ENCODE results near the gene LTBP2. TPM values are rescaled to one million over a fixed set of nuclear protein-coding genes. Genes with fewer than 3 reads are reported as not detected.

LTBP2 gene
- total and polyA plus RNA-seq, 2 of the 8 experiments (the other 6 are each of a cell fraction or from before 2014, with no cell fraction given), result 0.48 to 0.89 TPM

DNA sequence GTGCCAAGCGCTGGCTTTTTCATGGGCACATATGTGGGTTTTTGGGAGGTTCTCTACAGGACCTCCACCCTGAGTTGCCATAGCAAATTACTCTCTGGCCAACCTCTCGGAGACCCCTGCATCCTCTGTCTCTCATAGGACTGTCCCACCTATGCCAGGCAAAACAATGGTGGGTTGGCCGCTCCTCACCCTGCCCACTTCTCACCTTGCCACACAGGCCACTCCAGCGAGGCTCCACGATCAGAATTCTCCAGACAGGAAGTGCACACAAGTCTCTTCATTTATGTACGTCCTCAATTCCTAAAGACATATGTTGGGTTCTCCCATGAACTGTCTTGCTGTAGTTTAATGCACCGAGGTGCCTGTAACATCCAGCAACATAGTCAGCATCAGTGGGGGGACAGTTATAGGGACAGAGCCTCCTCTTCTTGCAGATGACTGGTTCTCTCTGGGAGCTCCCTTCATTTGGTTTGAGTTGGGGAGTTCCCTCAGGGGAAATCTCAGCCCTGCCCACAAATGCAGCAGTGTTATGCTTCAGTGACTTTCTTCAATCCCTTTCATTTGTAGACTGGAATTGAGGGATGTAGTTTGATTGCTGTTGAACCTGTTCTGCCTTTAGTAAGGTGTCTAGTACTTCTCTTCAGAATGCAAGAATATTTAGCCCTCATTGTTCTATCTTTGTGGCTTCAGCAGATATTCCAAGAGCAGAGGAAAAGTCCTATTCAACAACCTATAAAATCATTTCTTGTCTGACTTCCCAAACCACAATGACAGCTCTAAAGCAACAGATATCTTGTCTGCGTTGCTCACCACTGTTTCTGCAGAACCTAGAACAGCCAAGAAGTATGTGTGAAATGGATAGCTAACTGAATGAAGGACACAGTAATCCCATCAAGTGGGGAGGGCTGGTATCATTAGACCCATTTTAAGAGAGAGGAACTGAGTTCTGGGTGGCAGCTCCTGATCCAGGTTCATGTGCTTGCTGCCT is 2.8 kb upstream of the LTBP2 start:
- Histone ChIP-seq H3K27ac (ENCODE audit: low read depth, low read length) (no peak overlapping the region), H2AFZ (ENCODE audit: low read length) (no peak overlapping the region), H2BK12ac (ENCODE audit: low read depth, low read length) (no peak overlapping the region), H3K9ac (replicated peaks in 1 of 4; ENCODE audit: extremely low read depth in 1 of 4, low read depth in 3 of 4, low read length in 3 of 4) (no peak overlapping the region), H3K4me1 (replicated peaks in 1 of 4; ENCODE audit: control insufficient read depth in 3 of 4, insufficient read depth in 4 of 4, low read length in 3 of 4) (peaks cover 4 to 10% (median 6%) of the 10 kb centered on the region in 4 experiments; a peak in 6 of 7 replicates), H3K27me3 (replicated peaks in 1 of 4; ENCODE audit: control insufficient read depth in 3 of 4, extremely low read depth in 1 of 4, insufficient read depth in 3 of 4, low read length in 3 of 4) (peaks cover 26% of the 10 kb centered on the region in 4 experiments), H4K5ac (ENCODE audit: insufficient read length, low read depth, low read length) (no peak overlapping the region), H4K91ac (replicated peaks; ENCODE audit: insufficient read length, low read length) (no peak overlapping the region), H2BK5ac (ENCODE audit: low read depth, low read length) (no peak overlapping the region), H3K9me3 (ENCODE audit: insufficient read depth in 2 of 2, low read depth in 1 of 2, low read length in 1 of 2) (no peaks in the 10 kb centered on the region; a peak in 1 of 4 replicates), H3K4me3 (ENCODE audit: extremely low read depth in 1 of 4, insufficient read depth in 2 of 4, low read depth in 3 of 4, low read length in 4 of 4) (no peak overlapping the region), H3K36me3 (ENCODE audit: control insufficient read depth in 2 of 4, insufficient read depth in 4 of 4, low read length in 3 of 4) (peaks cover 0 to 11% (median 0%) of the 10 kb centered on the region in 4 experiments; a peak in 1 of 8 replicates), H3K14ac (ENCODE audit: insufficient read length) (no peak overlapping the region), H3K23me2 (ENCODE audit: low read depth, low read length) (peaks cover 7% of the 10 kb centered on the region; the same call in 1 of the 2 replicates), H3K56ac (replicated peaks; ENCODE audit: insufficient read length, low read depth, low read length) (no peak overlapping the region), H3K4ac (replicated peaks; ENCODE audit: insufficient read length, low read depth, low read length) (no peak overlapping the region), H3K23ac (ENCODE audit: insufficient read length) (no peak overlapping the region), H3K79me2 (ENCODE audit: control insufficient read depth in 1 of 2, insufficient read depth in 2 of 2, low read length in 2 of 2) (no peaks in the 10 kb centered on the region), H2BK15ac (ENCODE audit: low read length) (no peak overlapping the region), H3K18ac (ENCODE audit: extremely low read depth, low read length) (no peak overlapping the region), H3K4me2 (ENCODE audit: insufficient read depth in 1 of 2, low read depth in 2 of 2, low read length in 2 of 2) (no peak overlapping the region), H2BK120ac (replicated peaks; ENCODE audit: low read depth, low read length) (no peak overlapping the region), H3K79me1 (ENCODE audit: low read depth, low read length) (no peaks in the 10 kb centered on the region), H2BK20ac (ENCODE audit: low read length) (no peak overlapping the region), H4K20me1 (replicated peaks in 1 of 2; ENCODE audit: control insufficient read depth in 1 of 2, insufficient read depth in 2 of 2, low read length in 2 of 2) (no peaks in the 10 kb centered on the region), H4K8ac (ENCODE audit: extremely low read depth, insufficient read depth, low read length) (no peak overlapping the region), H2AK5ac (ENCODE audit: low read depth, low read length) (no peak overlapping the region)
- no peak for FAIRE-seq
- DNase-seq (ENCODE audit: low read depth in 1 of 2, low spot score in 2 of 2), result no peak
- ChIA-PET CTCF (ENCODE audit: partially characterized antibody) (interaction anchor here (0.7 to 5.4 kb wide), 9 partner anchors 9 to 114 kb away, joined by 3 to 39 read pairs (median 3); no protein-coding TSS in a partner anchor), POLR2A (ENCODE audit: partially characterized antibody) (interaction anchor here (1.4 kb wide), 2 partner anchors 35 to 39 kb away, joined by 3 read pairs; no protein-coding TSS in a partner anchor)
- WGBS, 2 experiments (ENCODE audit: extremely low coverage in 1 of 2, insufficient coverage in 1 of 2, insufficient read length in 1 of 2, insufficient replicate concordance in 2 of 2, low coverage in 1 of 2, low lambda C conversion rate in 2 of 2, missing lambda C conversion rate in 1 of 2), result 85% methylated on average over 8 of the region's 8 CpGs; no CpG with 5 or more reads in 1 of the 2 experiments
- no peak for TF ChIP-seq BCL11A (IDR thresholded peaks at IDR 0.05; ENCODE audit: low read depth in 2 of 2, low read length in 2 of 2)
- TF ChIP-seq BRCA1 (IDR thresholded peaks at IDR 0.05; ENCODE audit: low read depth, low read length), result no peak

All from H1 (cell line).